Transverse colon (tissue), 4 donors: ENCODE data around the gene KIAA1958.

Source experiments
- CTCF ChIP-seq, 5 experiments: fragments of 200-600 bp in 3 of 5; fragments of 450-650 bp in 2 of 5; sonication (generic) in 3 of 5; IDR thresholded peaks; 1 replicate in 2 of 5; 2 replicates in 3 of 5; pipeline ENCODE4 v1.5.1; 2016 to 2017; ENCODE audit warnings: antibody characterized with exemption in 5 of 5, inconsistent platforms in 3 of 5, mild to moderate bottlenecking in 2 of 5, moderate library complexity in 1 of 5
- POLR2AphosphoS5 ChIP-seq, 3 donors: sonication (generic); formaldehyde crosslinking; IDR thresholded peaks; one replicate each; pipeline ENCODE4 v1.6.1; 2016; ENCODE audit warnings: antibody characterized with exemption in 3 of 3

DNA sequence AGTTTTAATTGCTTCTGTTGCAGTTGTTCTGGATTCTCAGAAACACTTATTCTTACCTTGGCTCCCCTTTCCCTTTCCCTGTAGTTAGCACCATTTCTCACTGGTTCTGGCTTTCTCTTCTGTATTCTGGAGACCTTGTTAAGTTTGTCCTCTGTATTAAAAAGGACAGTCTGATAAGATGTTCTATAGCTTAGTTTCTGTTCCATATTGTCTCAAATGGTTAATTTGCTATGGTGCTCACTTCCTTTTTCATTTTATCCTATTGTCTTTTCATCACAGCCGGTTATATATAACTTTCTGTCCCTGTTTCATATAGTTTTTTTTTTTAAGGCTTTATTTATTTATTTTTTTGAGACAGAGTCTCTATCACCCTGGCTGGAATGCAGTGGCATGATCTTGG, 41.4 kb upstream of the KIAA1958 start:
- TF ChIP-seq CTCF (IDR thresholded peaks at IDR 0.05) (no peak), POLR2AphosphoS5 (IDR thresholded peaks at IDR 0.05) (no peak)
